ENCODE measurements around the gene RADIL.

- no peak for TF ChIP-seq CTCF (IDR thresholded peaks at IDR 0.05; ENCODE audit: insufficient read depth, low read depth, low read length)
- TF ChIP-seq EZH2 (IDR thresholded peaks at IDR 0.05; ENCODE audit: insufficient read depth, low read length) = no peak
Observed at GRCh38 chr7:4765776-4766490, 117.6 kb downstream of the RADIL start.
